Neural progenitor cell (in vitro differentiated cells): Measurements from ENCODE around the gene NAB2. TPM values are rescaled to one million over a fixed set of nuclear protein-coding genes. Genes with fewer than 3 reads are reported as not detected.

Experiments used
- DNase-seq: peaks from one replicate; pipeline ENCODE4 v3.0.0-alpha.2; 2016; ENCODE audit warnings: low spot score
- H2AFZ ChIP-seq: fragments of 200-600 bp; sonication (generic); replicated peaks from 2 replicates; pipeline ENCODE4 v1.6.1; 2016; ENCODE audit warnings: antibody characterized with exemption
- H3F3A ChIP-seq: fragments of 200-600 bp; sonication (generic); 2 replicates; pipeline ENCODE4 v1.6.1; 2016; ENCODE audit warnings: antibody characterized with exemption, low read depth
- H3K27ac ChIP-seq: fragments of 200-600 bp; sonication (generic); 2 replicates; pipeline ENCODE4 v1.5.1; 2016; ENCODE audit warnings: mild to moderate bottlenecking
- H3K27me3 ChIP-seq: fragments of 200-600 bp; sonication (generic); 2 replicates; pipeline ENCODE4 v1.6.1; 2016; ENCODE audit warnings: mild to moderate bottlenecking, moderate library complexity
- H3K36me3 ChIP-seq: fragments of 200-600 bp; sonication (generic); 2 replicates; pipeline ENCODE4 v1.5.1; 2016
- H3K4me1 ChIP-seq: fragments of 200-600 bp; sonication (generic); 2 replicates; pipeline ENCODE4 v1.6.1; 2016; ENCODE audit warnings: mixed run types
- H3K4me2 ChIP-seq: fragments of 200-600 bp; sonication (generic); 2 replicates; pipeline ENCODE4 v1.6.1; 2016
- H3K4me3 ChIP-seq: fragments of 200-600 bp; sonication (generic); 2 replicates; pipeline ENCODE4 v1.5.1; 2016
- H3K79me2 ChIP-seq: fragments of 200-600 bp; sonication (generic); 2 replicates; pipeline ENCODE4 v1.6.1; 2016; ENCODE audit warnings: low read depth
- H3K9ac ChIP-seq: fragments of 200-600 bp; sonication (generic); 2 replicates; pipeline ENCODE4 v1.6.1; 2016
- H3K9me3 ChIP-seq: fragments of 200-600 bp; sonication (generic); 2 replicates; pipeline ENCODE4 v1.5.1; 2016; ENCODE audit warnings: low read depth
- H4K20me1 ChIP-seq: fragments of 200-600 bp; sonication (generic); 2 replicates; pipeline ENCODE4 v1.6.1; 2016; ENCODE audit warnings: low read depth
- H3K27ac Mint-ChIP-seq: 3 replicates; pipeline ENCODE4 v1.8.0; 2021; ENCODE audit warnings: mixed read lengths
- H3K27me3 Mint-ChIP-seq: 2 replicates; pipeline ENCODE4 v1.8.0; 2022; ENCODE audit warnings: low read depth, mild to moderate bottlenecking, inconsistent platforms, moderate library complexity, mixed read lengths; ENCODE audit not compliant: insufficient read depth
- H3K36me3 Mint-ChIP-seq: 3 replicates; pipeline ENCODE4 v1.8.0; 2021; ENCODE audit warnings: mixed read lengths
- H3K4me1 Mint-ChIP-seq: 3 replicates; pipeline ENCODE4 v1.8.0; 2021; ENCODE audit warnings: mixed read lengths
- H3K4me3 Mint-ChIP-seq: 3 replicates; pipeline ENCODE4 v1.8.0; 2021; ENCODE audit warnings: mild to moderate bottlenecking, moderate library complexity, mixed read lengths
- H3K9me3 Mint-ChIP-seq: 3 replicates; pipeline ENCODE4 v1.8.0; 2020; ENCODE audit warnings: mixed read lengths
- EZH2 ChIP-seq: fragments of 200-600 bp; sonication (generic); IDR thresholded peaks from 2 replicates; pipeline ENCODE4 v1.6.1; 2017; ENCODE audit warnings: antibody characterized with exemption, mild to moderate bottlenecking, moderate library complexity
- EZH2phosphoT487 ChIP-seq: fragments of 200-600 bp; sonication (generic); IDR thresholded peaks from 2 replicates; pipeline ENCODE4 v1.6.1; 2017; ENCODE audit warnings: antibody characterized with exemption
- total RNA-seq: library from RNA; depleted of rRNA; stranded (reverse); fragments of >200 nt; gene quantifications from 2 replicates; pipeline ENCODE4 v1.2.3, GENCODE V29; 2015; ENCODE audit warnings: low replicate concordance
- TF ChIP-seq, protein P1 (sequence below): fragments of 200-600 bp; sonication (generic); IDR thresholded peaks from 2 replicates; pipeline ENCODE4 v1.5.1; 2017; ENCODE audit warnings: antibody characterized with exemption, mild to moderate bottlenecking

NAB2 gene
- total RNA-seq, 1 donor from 2014 or later = 19.8 TPM

DNA sequence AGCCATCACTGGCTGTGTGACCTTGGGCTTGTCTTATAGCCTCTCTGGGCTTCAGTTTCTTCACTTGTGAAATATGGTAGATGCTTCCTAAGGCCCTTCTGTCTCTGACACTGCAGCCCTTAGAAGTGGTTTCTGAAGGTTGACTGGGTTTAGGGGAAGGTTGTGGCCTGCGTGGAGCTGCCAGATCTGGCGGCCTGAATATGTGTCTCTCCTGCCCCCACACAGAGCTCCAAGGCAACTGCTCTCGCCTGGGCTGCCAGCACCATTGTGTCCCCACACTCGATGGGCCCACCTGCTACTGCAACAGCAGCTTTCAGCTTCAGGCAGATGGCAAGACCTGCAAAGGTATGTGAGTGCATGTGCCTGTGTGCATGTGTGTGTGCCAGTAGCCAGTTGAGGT, 54.5 kb downstream of the NAB2 start:
- Histone ChIP-seq H4K20me1 (peaks cover 52% of the 10 kb centered on the region), H3K4me3 (no peak overlapping the region), H3K4me1 (no peaks in the 10 kb centered on the region), H3K36me3 (no peaks in the 10 kb centered on the region), H3K27ac (no peak overlapping the region), H3F3A (no peaks in the 10 kb centered on the region), H2AFZ (no peak overlapping the region), H3K4me2 (no peak overlapping the region), H3K9ac (no peak overlapping the region), H3K79me2 (no peaks in the 10 kb centered on the region), H3K9me3 (no peaks in the 10 kb centered on the region), H3K27me3 (no peaks in the 10 kb centered on the region)
- Mint-ChIP-seq H3K27ac (no peak overlapping the region), H3K27me3 (no peaks in the 10 kb centered on the region), H3K4me3 (no peak overlapping the region), H3K9me3 (no peaks in the 10 kb centered on the region), H3K36me3 (peaks cover 33% of the 10 kb centered on the region), H3K4me1 (peaks cover 46% of the 10 kb centered on the region)
- DNase-seq = no peak
- TF ChIP-seq EZH2 (no peak), EZH2phosphoT487 (no peak)
- TF ChIP-seq, protein P1, sequence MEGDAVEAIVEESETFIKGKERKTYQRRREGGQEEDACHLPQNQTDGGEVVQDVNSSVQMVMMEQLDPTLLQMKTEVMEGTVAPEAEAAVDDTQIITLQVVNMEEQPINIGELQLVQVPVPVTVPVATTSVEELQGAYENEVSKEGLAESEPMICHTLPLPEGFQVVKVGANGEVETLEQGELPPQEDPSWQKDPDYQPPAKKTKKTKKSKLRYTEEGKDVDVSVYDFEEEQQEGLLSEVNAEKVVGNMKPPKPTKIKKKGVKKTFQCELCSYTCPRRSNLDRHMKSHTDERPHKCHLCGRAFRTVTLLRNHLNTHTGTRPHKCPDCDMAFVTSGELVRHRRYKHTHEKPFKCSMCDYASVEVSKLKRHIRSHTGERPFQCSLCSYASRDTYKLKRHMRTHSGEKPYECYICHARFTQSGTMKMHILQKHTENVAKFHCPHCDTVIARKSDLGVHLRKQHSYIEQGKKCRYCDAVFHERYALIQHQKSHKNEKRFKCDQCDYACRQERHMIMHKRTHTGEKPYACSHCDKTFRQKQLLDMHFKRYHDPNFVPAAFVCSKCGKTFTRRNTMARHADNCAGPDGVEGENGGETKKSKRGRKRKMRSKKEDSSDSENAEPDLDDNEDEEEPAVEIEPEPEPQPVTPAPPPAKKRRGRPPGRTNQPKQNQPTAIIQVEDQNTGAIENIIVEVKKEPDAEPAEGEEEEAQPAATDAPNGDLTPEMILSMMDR = no peak

Other genes starting within 250 kb of the NAB2 start
- 0.28 and 0.32 TPM in 2 replicates for gene SDR9C7, start 154.7 kb upstream of the NAB2 start, total RNA-seq
- gene RDH16, start 131.5 kb upstream of the NAB2 start, total RNA-seq = 1.2 and 2.3 TPM in 2 replicates
- gene ZBTB39, start 82.6 kb upstream of the NAB2 start, total RNA-seq = 21.1 and 29.7 TPM in 2 replicates
- gene TAC3, start 72.6 kb upstream of the NAB2 start, total RNA-seq = 6.0 and 13.8 TPM in 2 replicates
- gene MYO1A, start 39.0 kb upstream of the NAB2 start, total RNA-seq = 0.19 TPM in 1 of 2 replicates, not detected in the other
- gene NEMP1, start 10.3 kb upstream of the NAB2 start, total RNA-seq = 55.3 and 72.0 TPM in 2 replicates
- gene STAT6, start 22.2 kb downstream of the NAB2 start, total RNA-seq = 12.9 and 21.6 TPM in 2 replicates
- gene LRP1, start 39.4 kb downstream of the NAB2 start, total RNA-seq = 13.9 and 31.9 TPM in 2 replicates
- gene LRP1-AS, start 58.5 kb downstream of the NAB2 start, total RNA-seq = not detected in 2 replicates
- 0.28 TPM in 1 of 2 replicates, not detected in the other for gene NXPH4, start 127.7 kb downstream of the NAB2 start, total RNA-seq
- gene SHMT2, start 140.6 kb downstream of the NAB2 start, total RNA-seq = 90.2 and 166 TPM in 2 replicates
- 1.1 and 5.1 TPM in 2 replicates for gene STAC3, start 162.1 kb downstream of the NAB2 start, total RNA-seq